ENCODE measurements around the gene NEMP1. TPM values are rescaled to one million over a fixed set of nuclear protein-coding genes. Genes with fewer than 3 reads are reported as not detected.

Gene NEMP1
- total and polyA plus RNA-seq, 10 of the 15 experiments (the other 5 are each of a cell fraction or from before 2014, with no cell fraction given) = 4.0 to 45.9 (median 19.8) TPM

DNA sequence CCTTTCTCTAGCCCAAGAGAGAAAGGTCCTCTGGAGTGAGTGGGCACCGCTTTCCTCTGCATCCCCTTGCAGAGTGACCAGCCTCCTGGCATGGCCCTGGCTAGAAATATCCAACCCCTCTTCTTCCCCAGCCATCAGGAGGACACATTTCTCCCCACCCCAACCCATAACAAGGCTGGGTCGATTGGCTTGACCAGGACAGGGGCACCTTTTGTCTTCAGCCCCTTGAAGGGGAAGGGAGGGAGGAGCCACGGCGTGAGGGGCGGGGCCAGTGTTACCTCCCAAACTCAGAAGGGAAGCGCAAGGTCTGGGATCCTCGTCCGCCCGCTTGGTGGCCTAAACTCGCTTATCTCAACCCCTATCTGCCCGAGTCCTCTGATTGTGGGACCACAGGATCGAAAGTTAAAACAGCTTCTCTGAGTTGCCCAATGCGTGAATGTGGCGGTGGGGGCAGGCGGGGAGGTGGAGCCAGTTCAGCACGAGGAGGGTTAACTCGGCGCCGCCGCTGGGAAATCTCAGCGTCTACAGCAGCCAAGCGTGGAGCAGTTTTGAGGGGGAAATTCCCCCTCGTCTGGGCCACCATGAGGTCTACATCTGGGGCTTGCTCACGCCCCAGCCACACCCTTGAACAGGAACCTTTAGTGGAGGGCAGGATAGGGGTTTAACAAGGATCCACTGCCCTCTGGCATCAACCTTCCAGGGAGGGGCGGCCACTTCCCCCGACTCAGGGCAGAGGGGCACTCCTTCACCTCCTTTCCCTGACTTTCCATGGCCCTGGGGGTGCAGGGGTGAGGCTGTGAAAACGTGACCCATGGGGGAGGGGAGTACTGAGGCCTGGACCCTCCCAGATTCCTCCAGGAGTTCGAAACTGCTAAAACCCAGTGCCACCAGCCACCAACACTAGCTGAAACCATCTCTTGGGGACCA lies 31.8 kb upstream of the NEMP1 start (continued):
- TF ChIP-seq, protein P1, sequence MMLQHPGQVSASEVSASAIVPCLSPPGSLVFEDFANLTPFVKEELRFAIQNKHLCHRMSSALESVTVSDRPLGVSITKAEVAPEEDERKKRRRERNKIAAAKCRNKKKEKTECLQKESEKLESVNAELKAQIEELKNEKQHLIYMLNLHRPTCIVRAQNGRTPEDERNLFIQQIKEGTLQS (IDR thresholded peaks at IDR 0.05; ENCODE audit: borderline replicate concordance, extremely low read depth, low read depth, low read length) = no peak
- TF ChIP-seq STAT3 (IDR thresholded peaks at IDR 0.05; ENCODE audit: low read depth, low read length) (no peak), BMI1 (IDR thresholded peaks at IDR 0.05; ENCODE audit: borderline replicate concordance) (no peak), EP300 (IDR thresholded peaks at IDR 0.05; ENCODE audit: borderline replicate concordance in 1 of 2, control insufficient read depth in 1 of 2, low read depth in 2 of 2, low read length in 2 of 2) (no peak), CBX3 (IDR thresholded peaks at IDR 0.05; ENCODE audit: borderline replicate concordance, low read depth) (no peak), JUND (IDR thresholded peaks at IDR 0.05; ENCODE audit: low read depth, low read length) (no peak), FOXM1 (IDR thresholded peaks at IDR 0.05; ENCODE audit: low read depth, low read length) (no peak), WRNIP1 (IDR thresholded peaks at IDR 0.05; ENCODE audit: borderline replicate concordance, low read depth, low read length) (no peak), TBL1XR1 (IDR thresholded peaks at IDR 0.05; ENCODE audit: low read depth, low read length) (no peak), TCF3 (IDR thresholded peaks at IDR 0.05; ENCODE audit: borderline replicate concordance, insufficient read depth, low read depth, low read length) (no peak), POLR2A (IDR thresholded peaks at IDR 0.05; ENCODE audit: low read depth, low read length) (peak; percentile 61), MXI1 (IDR thresholded peaks at IDR 0.05; ENCODE audit: low read depth, low read length) (peak; percentile 73), CBFB (IDR thresholded peaks at IDR 0.05; ENCODE audit: low read depth) (peak; percentile 21; the same call in 1 of the 2 replicates), RELA (IDR thresholded peaks at IDR 0.05; ENCODE audit: borderline replicate concordance, partially characterized antibody) (no peak), PAX5 (IDR thresholded peaks at IDR 0.05; ENCODE audit: borderline replicate concordance, low read depth, low read length) (peak; percentile 87; the same call in 1 of the 2 replicates)
- TF ChIP-seq, protein P2, sequence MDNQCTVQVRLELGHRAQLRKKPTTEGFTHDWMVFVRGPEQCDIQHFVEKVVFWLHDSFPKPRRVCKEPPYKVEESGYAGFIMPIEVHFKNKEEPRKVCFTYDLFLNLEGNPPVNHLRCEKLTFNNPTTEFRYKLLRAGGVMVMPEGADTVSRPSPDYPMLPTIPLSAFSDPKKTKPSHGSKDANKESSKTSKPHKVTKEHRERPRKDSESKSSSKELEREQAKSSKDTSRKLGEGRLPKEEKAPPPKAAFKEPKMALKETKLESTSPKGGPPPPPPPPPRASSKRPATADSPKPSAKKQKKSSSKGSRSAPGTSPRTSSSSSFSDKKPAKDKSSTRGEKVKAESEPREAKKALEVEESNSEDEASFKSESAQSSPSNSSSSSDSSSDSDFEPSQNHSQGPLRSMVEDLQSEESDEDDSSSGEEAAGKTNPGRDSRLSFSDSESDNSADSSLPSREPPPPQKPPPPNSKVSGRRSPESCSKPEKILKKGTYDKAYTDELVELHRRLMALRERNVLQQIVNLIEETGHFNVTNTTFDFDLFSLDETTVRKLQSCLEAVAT (IDR thresholded peaks at IDR 0.05) = 0 out of 2 replicates have a peak, but pooled peaks have one; percentile 8
- TF ChIP-seq, protein P3, sequence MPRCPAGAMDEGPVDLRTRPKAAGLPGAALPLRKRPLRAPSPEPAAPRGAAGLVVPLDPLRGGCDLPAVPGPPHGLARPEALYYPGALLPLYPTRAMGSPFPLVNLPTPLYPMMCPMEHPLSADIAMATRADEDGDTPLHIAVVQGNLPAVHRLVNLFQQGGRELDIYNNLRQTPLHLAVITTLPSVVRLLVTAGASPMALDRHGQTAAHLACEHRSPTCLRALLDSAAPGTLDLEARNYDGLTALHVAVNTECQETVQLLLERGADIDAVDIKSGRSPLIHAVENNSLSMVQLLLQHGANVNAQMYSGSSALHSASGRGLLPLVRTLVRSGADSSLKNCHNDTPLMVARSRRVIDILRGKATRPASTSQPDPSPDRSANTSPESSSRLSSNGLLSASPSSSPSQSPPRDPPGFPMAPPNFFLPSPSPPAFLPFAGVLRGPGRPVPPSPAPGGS (IDR thresholded peaks at IDR 0.05; ENCODE audit: borderline replicate concordance, insufficient read depth, low read depth, low read length, poor library complexity, severe bottlenecking) = peak; percentile 21
- TF ChIP-seq, protein P4, sequence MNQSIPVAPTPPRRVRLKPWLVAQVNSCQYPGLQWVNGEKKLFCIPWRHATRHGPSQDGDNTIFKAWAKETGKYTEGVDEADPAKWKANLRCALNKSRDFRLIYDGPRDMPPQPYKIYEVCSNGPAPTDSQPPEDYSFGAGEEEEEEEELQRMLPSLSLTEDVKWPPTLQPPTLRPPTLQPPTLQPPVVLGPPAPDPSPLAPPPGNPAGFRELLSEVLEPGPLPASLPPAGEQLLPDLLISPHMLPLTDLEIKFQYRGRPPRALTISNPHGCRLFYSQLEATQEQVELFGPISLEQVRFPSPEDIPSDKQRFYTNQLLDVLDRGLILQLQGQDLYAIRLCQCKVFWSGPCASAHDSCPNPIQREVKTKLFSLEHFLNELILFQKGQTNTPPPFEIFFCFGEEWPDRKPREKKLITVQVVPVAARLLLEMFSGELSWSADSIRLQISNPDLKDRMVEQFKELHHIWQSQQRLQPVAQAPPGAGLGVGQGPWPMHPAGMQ (IDR thresholded peaks at IDR 0.05; ENCODE audit: borderline replicate concordance) = no peak
- TF ChIP-seq, protein P5, sequence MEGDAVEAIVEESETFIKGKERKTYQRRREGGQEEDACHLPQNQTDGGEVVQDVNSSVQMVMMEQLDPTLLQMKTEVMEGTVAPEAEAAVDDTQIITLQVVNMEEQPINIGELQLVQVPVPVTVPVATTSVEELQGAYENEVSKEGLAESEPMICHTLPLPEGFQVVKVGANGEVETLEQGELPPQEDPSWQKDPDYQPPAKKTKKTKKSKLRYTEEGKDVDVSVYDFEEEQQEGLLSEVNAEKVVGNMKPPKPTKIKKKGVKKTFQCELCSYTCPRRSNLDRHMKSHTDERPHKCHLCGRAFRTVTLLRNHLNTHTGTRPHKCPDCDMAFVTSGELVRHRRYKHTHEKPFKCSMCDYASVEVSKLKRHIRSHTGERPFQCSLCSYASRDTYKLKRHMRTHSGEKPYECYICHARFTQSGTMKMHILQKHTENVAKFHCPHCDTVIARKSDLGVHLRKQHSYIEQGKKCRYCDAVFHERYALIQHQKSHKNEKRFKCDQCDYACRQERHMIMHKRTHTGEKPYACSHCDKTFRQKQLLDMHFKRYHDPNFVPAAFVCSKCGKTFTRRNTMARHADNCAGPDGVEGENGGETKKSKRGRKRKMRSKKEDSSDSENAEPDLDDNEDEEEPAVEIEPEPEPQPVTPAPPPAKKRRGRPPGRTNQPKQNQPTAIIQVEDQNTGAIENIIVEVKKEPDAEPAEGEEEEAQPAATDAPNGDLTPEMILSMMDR (IDR thresholded peaks at IDR 0.05 in 2 of 3, conservative IDR thresholded peaks at IDR 0.05 in 1 of 3; ENCODE audit: control insufficient read depth in 2 of 3, extremely low read depth in 1 of 3, insufficient read depth in 1 of 3, low read depth in 3 of 3, low read length in 3 of 3) = peak in 1 of 3 experiments; percentile 8; a peak in 1 of 6 replicates
- TF ChIP-seq, protein P6, sequence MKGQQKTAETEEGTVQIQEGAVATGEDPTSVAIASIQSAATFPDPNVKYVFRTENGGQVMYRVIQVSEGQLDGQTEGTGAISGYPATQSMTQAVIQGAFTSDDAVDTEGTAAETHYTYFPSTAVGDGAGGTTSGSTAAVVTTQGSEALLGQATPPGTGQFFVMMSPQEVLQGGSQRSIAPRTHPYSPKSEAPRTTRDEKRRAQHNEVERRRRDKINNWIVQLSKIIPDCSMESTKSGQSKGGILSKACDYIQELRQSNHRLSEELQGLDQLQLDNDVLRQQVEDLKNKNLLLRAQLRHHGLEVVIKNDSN (IDR thresholded peaks at IDR 0.05; ENCODE audit: borderline replicate concordance, extremely low read length, insufficient read depth, low read depth, low read length) = no peak
